ENCODE measurements around the gene ULK4. TPM values are rescaled to one million over a fixed set of nuclear protein-coding genes. Genes with fewer than 3 reads are reported as not detected.
"Not testable (repeated sequence)": the region's sequence is repeated elsewhere in the genome, so short reads cannot be mapped to it uniquely, and the experiment has no call there.

ULK4 gene
- total RNA-seq, 4 donors from 2014 or later, result 13.3 to 23.4 (median 17.9) TPM

GRCh38 chr3:41700155-41700554 lies 261.7 kb downstream of the ULK4 start:
- TF ChIP-seq POLR2A (IDR thresholded peaks at IDR 0.05), result no peak
- no peak for TF ChIP-seq EP300 (IDR thresholded peaks at IDR 0.05)
- TF ChIP-seq CTCF (IDR thresholded peaks at IDR 0.05), result no peak
- DNase-seq (ENCODE audit: low spot score in 2 of 2), result no peak
- 77 to 97% methylated on average over 1 of the region's 1 CpG for WGBS, 2 donors
- H3K4me3 ChIP-seq, result no peak overlapping the region
- H3K36me3 ChIP-seq, result no peaks in the 10 kb centered on the region
- no peaks in the 10 kb centered on the region for H3K9me3 ChIP-seq
- no peak overlapping the region for H3K27ac ChIP-seq
- H3K4me1 ChIP-seq, result no peaks in the 10 kb centered on the region
- H3K27me3 ChIP-seq, result no peaks in the 10 kb centered on the region

DNA sequence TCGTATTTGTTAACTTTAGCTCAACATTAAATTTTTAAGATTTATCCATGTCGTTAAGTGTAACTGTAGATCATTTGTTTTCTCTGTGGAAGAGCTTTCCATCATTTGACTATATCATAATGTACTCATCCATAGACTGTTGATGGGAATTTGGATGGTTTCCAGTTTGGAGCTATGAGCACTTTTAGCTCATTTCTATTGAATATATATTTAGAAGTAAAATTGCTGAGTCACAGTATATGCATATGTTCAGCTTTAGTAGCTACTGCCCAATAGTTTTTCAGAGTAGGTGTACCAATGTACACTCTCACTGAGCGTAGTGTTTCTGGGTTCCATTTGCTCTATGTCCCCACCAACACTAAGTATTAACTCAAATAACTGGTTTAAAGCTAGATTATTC lies 263.0 kb downstream of the ULK4 start:
- TF ChIP-seq CTCF (IDR thresholded peaks at IDR 0.05) (no peak), EP300 (IDR thresholded peaks at IDR 0.05) (no peak), POLR2A (IDR thresholded peaks at IDR 0.05) (no peak)
- 89 to 91% methylated on average over 3 of the region's 3 CpGs for WGBS, 2 donors
- no peak overlapping the region for H3K27ac ChIP-seq
- DNase-seq (ENCODE audit: low spot score in 2 of 2), result no peak
- H3K4me1 ChIP-seq, result no peaks in the 10 kb centered on the region
- H3K9me3 ChIP-seq, result no peaks in the 10 kb centered on the region
- H3K4me3 ChIP-seq, result no peak overlapping the region
- H3K27me3 ChIP-seq, result no peaks in the 10 kb centered on the region
- H3K36me3 ChIP-seq, result no peaks in the 10 kb centered on the region

GRCh38 chr3:41697702-41698101 lies 264.2 kb downstream of the ULK4 start:
- Histone ChIP-seq H3K4me3 (no peak overlapping the region), H3K27ac (no peak overlapping the region), H3K4me1 (no peaks in the 10 kb centered on the region), H3K36me3 (no peaks in the 10 kb centered on the region), H3K9me3 (no peaks in the 10 kb centered on the region), H3K27me3 (no peaks in the 10 kb centered on the region)
- no peak for DNase-seq (ENCODE audit: low spot score in 2 of 2)
- TF ChIP-seq POLR2A (IDR thresholded peaks at IDR 0.05) (no peak), EP300 (IDR thresholded peaks at IDR 0.05) (no peak), CTCF (IDR thresholded peaks at IDR 0.05) (no peak)
- WGBS, 2 donors, result 82 to 96% methylated on average over 1 of the region's 1 CpG

DNA sequence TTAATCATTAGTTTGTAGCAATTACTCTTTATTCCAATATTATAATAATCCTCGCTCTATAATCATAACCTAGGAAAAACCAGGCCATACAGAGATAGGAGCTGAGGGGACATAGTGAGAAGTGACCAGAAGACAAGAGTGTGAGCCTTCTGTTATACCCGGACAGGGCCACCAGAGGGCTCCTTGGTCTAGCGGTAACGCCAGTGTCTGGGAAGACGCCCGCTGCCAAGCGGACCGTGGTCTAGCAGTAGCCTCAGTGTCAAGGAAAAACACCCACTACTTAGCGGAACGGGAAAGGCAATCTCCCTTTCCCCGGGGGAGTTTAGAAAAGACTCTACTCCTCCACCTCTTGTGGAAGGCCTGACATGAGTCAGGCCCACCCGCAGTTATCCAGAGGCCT lies 266.1 kb downstream of the ULK4 start:
- not testable (repeated sequence) for DNase-seq (ENCODE audit: low spot score in 2 of 2); H3K36me3 ChIP-seq; H3K27me3 ChIP-seq; H3K27ac ChIP-seq; H3K9me3 ChIP-seq; H3K4me3 ChIP-seq; H3K4me1 ChIP-seq
- 64 to 73% methylated on average over 12 of the region's 12 CpGs for WGBS, 2 donors

- no peaks in the 10 kb centered on the region for H3K36me3 ChIP-seq
- H3K4me3 ChIP-seq, result no peak overlapping the region
- no peak for DNase-seq (ENCODE audit: low spot score in 2 of 2)
- H3K9me3 ChIP-seq, result no peaks in the 10 kb centered on the region
- peaks cover 0 to 3% (median 0%) of the 10 kb centered on the region in 4 donors for H3K4me1 ChIP-seq
- H3K27ac ChIP-seq, result no peak overlapping the region
- 24 to 29% methylated on average over 3 of the region's 3 CpGs for WGBS, 2 donors
- H3K27me3 ChIP-seq, result no peaks in the 10 kb centered on the region
- no peak for TF ChIP-seq CTCF (IDR thresholded peaks at IDR 0.05)
- no peak for TF ChIP-seq POLR2A (IDR thresholded peaks at IDR 0.05)
- TF ChIP-seq EP300 (IDR thresholded peaks at IDR 0.05), result no peak
Observed at GRCh38 chr3:41693799-41694198, 268.1 kb downstream of the ULK4 start.

All from tibial nerve (tissue), 4 donors.